Measurements from ENCODE around the gene ANKRD2.

DNA sequence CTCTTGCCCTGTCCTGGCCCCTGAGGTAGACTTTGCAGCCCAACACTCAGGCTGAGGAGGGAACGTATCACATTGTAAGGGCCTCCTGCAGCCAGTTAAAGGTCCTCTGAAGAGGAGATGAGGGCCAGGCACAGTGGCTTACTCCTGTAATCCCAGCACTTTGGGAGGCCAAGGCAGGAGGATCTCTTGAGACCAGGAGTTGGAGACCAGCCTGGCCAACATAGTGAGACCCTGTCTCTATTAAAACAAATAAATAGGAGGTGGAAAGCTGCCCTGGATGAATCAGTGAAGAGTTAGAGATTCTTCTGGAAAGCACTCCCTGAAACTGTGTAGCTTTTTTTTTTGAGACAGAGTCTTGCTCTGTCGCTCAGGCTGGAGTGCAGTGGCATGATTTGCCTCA, 14.6 kb downstream of the ANKRD2 start:
- TF ChIP-seq EP300 (IDR thresholded peaks at IDR 0.05) (no peak), POLR2A (IDR thresholded peaks at IDR 0.05) (no peak)
- TF ChIP-seq, protein P1, sequence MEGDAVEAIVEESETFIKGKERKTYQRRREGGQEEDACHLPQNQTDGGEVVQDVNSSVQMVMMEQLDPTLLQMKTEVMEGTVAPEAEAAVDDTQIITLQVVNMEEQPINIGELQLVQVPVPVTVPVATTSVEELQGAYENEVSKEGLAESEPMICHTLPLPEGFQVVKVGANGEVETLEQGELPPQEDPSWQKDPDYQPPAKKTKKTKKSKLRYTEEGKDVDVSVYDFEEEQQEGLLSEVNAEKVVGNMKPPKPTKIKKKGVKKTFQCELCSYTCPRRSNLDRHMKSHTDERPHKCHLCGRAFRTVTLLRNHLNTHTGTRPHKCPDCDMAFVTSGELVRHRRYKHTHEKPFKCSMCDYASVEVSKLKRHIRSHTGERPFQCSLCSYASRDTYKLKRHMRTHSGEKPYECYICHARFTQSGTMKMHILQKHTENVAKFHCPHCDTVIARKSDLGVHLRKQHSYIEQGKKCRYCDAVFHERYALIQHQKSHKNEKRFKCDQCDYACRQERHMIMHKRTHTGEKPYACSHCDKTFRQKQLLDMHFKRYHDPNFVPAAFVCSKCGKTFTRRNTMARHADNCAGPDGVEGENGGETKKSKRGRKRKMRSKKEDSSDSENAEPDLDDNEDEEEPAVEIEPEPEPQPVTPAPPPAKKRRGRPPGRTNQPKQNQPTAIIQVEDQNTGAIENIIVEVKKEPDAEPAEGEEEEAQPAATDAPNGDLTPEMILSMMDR (IDR thresholded peaks at IDR 0.05) = no peak
